Activated CD8-positive, alpha-beta memory T cell treated with anti-CD3 and anti-CD28 coated beads for 36 hours (primary cell): Measurements from ENCODE around the gene RALY. TPM values are rescaled to one million over a fixed set of nuclear protein-coding genes. Genes with fewer than 3 reads are reported as not detected.

ENCODE experiments used
- CTCF ChIA-PET: fragments of 350-600 bp; sonication (Branson Sonifier 250); formaldehyde crosslinking; loops from one replicate; lab custom pipeline; 2021; ENCODE audit warnings: antibody characterized with exemption; lab: Charles Lee
- POLR2A ChIA-PET: fragments of 350-600 bp; sonication (Branson Sonifier 250); formaldehyde crosslinking; loops from one replicate; lab custom pipeline; 2021; ENCODE audit warnings: antibody characterized with exemption; lab: Charles Lee
- total RNA-seq, 2 experiments: library from RNA; stranded (reverse); gene quantifications; one replicate each; pipeline ENCODE4 v1.2.3, GENCODE V29; 2021

RALY gene
- total RNA-seq, 2 experiments from 2014 or later: 145 to 148 TPM

DNA sequence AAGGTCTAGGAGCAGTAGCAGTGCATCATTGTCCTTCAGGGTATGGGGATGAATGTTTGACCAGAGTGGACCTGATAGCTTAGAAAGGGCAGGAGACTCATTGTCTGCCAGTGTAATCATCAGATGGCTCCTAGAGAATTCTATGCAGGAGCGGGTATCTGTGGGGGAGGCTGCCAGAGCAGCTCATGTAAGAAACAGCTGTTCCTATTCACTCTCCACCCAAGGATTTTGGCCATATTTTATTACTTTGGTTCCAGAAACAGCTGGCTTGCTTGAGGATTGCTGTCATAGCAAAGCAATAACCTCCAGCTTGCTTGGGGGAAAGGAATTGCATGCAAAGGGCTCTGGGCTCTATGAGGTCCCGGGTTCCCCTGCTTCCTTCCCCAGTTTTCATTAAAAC is 44.1 kb downstream of the RALY start:
- CTCF ChIA-PET: interaction anchor here (1.7 kb wide), 1 partner anchor 16 kb away, joined by 4 read pairs; no protein-coding TSS in a partner anchor
- POLR2A ChIA-PET: interaction anchor here (0.7 kb wide), 1 partner anchor 74 kb away, joined by 3 read pairs; the partner anchor contains the start of gene EIF2S2

DNA sequence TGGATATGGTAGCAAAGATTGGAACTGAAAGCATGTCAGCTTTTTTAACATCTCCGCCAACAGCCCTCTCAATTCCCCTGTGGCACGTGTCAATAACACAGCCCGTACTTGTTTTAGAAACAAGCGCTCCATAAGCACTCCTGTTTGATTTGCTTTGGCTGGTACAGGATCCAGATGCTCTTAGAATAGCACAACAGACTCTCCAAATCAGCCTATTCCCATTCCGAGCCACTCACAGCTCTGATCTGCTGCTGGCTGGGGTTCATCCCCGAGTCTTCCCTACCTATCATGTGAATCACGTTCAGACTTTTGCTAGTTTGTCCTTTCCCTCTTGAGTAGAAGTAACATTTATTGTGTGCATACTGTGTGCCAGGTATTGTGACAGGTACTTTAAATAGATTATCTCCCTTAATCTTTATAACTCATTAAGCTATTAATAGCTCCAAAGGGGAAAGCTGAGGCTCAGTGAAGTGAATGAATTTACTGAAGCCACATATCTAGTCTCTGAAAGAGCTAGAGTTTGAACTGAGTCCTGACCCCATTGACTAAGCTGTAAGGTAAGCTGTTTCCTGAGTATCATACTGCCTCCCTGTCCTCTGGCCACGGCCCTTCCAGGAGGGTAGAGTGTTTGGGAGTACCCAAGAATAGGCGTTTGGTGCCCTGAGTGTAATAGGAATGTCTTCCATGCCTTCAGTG is 46.7 kb downstream of the RALY start:
- CTCF ChIA-PET: no interaction called here
- POLR2A ChIA-PET: no interaction called here

DNA sequence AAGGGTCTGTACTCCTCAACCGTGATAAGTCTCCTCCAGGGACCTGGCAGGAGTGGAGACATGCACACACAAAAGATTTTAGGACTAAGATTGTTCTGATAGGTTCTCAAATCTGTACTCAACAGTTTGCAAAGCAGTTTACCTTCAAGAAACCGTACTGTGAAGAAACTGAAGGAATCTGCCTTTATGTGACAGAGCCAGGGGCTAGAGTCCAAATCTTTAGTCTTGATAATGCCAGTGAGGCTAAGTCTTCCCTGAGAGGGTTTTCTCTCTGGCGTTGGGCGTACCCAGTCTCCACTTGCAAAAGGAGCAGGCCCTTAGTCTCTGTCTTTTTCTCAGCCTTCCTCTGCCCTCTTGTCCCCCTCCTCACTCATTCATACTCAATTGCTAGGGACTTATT is 47.5 kb downstream of the RALY start:
- CTCF ChIA-PET: no interaction called here
- POLR2A ChIA-PET: no interaction called here

DNA sequence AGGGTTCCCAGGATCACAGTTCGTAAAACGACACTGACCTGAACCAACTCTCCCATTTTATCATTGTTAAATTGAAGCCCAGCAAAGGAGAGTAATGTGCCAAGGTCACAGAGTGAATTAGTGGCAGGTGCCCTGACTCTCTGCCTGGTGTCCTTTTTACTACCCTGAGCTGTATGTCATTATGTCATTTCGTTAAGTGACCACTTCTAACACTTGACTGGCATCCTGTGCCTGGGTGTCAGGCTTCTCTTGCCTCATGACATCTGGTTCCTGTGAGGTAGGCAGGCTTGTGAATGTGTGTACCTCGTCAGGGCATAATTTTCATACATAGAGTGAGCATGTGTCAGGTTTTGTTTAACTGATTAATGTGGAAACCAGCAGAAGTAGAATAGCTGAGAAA is 48.6 kb downstream of the RALY start:
- CTCF ChIA-PET: no interaction called here
- POLR2A ChIA-PET: no interaction called here

DNA sequence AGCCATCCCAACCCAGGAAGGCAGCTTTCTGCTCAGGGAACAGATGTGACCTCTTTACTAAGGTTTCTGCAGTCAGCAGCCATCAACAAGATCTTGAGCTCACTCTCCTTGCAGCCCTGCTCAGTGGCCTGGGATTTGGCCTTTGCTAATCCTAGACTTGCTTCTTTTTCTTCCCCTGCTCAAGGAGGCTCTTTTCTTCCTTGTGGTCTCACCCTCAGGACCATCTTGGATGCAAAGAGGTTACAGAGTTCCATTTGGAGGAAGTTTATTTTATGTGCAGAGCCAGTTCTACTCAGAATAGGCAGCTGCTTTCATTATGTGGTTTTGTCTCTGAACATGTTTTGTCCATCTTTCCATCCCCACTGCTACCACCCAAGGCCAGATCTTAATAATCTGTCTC is 49.3 kb downstream of the RALY start:
- ChIA-PET CTCF (no interaction called here), POLR2A (no interaction called here)

DNA sequence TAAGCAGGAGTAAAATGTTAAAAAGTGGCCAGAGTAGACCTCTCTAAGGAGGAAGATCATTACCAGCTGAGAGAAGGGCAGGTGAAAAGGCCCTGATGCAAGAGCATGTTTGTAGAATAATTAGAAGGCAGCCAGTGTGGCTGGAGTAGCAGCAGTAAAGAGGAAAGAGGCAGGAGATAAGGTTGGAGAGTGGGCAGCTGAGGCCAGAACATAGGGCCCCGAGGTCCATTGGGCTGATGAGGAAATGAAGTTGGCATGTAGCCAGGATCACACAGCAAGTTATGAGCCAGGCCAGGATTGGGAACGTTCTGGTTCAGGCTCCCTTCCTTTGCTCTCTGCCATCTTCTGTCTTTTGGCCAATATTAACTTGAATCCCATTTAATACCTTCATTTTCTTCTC is 51.6 kb downstream of the RALY start:
- ChIA-PET POLR2A (no interaction called here), CTCF (interaction anchor here (1.3 to 1.6 kb wide), 2 partner anchors 10 to 24 kb away, joined by 3 read pairs; no protein-coding TSS in a partner anchor)

DNA sequence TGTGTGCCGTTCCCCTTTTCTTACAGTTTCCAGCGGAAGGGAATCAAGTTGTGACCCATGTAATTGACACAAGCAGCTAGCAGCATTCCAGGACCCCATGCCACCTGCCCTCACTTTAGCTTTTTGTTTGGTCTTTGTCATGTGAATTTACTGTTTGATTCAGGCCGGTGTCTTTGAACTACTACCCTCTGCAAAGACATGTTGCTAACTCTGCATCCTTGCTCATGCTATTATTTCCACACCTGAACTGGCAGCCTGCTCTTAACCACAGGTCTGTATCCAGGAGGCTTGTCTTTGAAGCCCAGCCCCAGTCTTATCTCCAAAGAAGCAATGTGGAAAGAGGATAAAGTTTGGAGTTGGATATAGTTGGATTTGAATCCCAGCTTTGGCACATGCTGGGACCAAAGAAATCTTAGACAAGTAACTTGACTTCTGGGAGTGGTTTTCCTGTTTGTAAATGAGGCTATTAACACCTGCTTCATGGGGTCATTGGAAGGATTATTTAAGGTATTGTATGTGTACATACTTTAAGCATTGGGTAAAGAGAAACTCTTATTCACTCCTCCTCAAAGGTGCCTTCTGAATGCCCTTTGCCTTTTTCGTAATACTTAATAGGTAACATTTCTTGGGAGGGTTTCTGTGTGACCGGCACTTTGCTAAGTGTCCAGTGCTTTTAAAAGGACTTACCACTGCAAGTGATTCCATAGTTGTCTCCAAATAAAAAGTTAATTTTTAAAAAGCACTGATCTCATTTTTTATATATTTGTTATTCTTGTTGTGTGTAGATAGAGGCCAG is 52.4 kb downstream of the RALY start:
- ChIA-PET POLR2A (no interaction called here), CTCF (interaction anchor here (1.3 kb wide), 1 partner anchor 11 kb away, joined by 3 read pairs; no protein-coding TSS in a partner anchor)

DNA sequence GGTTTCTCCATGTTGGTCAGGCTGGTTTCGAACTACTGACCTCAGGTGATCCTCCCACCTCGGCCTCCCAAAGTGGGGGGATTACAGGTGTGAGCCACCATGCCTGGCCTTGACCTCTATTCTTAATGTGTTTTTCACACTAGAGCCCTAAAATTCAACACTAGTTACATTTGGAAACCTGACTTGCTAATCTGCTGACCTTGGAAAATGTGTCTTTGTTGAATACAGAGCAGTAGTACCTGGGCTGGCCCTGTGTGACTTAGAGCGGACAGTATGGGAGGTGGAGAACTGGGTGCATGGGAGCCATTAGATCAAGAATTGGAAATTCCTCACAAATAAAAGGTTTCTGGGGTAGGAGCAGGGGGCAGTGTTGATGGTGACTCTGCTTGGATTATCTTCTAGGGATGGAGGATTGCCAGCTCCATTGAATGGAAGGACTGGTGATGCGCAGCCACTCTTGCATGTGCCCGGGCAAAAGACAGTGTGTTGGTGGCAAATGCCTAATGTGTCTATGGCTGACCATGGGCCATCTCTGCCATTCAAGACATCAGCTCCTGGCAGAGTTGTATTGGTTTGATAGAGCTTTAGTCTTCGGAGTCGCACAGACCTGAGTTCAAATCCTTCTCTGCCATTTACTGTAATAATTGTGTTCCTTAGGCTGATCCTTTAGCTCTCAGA is 53.4 kb downstream of the RALY start:
- CTCF ChIA-PET: no interaction called here
- POLR2A ChIA-PET: no interaction called here

DNA sequence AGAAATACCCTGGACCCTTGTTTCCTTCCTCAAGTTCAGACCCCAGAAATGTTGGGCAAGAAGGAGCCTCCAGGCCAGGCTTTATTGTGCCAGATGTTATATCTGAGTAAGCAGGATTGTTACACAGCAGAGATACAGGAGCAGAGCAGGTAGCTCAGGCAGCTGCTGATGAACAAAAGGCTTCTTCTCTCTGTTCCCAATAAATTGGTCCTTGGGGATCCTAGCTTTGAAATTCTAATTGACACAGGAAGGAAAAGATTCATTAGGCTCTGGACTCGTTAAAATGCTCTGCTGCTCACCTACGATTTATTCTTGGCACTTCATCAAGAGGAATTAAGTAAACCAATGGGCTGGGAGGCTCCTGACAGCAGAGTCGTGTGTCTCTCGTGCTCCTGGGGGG is 54.2 kb downstream of the RALY start:
- POLR2A ChIA-PET: no interaction called here
- CTCF ChIA-PET: no interaction called here

DNA sequence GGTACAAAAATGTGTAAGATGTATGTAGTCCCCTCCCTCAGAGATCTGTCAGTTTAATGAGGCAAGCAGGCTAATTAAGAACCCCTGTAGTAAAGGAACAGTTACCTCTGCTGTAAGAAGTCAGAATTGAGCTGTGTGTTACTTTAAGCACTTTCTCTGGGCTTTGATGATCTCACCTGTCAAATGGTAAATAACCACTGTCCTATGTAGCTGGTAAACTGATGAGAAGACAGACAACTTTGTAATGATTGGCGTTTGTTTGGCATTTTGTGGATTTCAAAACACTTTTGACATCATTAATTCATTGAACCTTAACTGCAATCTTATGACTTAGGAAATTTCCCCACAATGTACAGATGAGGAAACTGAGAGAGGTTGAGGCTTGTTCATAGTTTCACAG is 55.7 kb downstream of the RALY start:
- CTCF ChIA-PET: no interaction called here

DNA sequence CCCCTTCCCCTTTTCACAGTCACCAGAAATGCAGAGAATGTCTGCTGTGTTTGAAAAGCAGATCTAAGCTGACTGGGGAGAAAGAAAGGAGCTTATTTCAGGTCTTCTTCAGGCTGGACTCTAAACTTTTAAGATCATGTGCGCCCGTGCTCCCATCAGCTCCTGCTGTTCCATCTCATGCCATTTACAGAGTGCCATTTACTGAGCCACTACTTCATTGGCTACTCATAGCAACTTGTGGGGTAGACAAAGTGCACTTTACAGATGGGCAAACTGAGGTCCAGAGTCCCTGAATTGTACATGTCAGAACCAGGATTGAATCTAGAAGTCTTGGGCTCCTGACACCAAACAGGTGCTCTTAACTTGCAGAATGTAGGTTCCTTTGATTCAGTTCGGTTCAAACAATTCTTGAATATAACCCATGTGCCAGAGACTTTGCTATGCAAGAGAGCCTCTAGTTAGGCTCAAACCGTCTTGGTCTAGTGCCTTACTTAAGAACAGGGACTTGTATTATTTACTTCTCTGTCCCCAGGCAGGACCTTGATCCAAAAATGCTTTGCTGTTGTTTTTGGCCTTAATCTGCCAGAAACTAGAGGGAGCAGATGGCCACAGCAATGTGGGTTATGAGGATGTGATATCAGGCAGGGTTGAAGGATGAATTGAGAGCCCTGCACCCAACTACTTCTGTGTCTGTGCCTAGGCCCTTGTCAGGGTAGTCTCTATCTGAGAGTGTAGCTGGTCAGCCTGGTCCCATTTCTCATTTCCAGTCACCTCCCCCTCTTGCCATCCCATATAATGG is 56.4 kb downstream of the RALY start:
- CTCF ChIA-PET: no interaction called here
- POLR2A ChIA-PET: no interaction called here

More for the DNA sequence above, 55.7 kb downstream of the RALY start:
- POLR2A ChIA-PET: no interaction called here

DNA sequence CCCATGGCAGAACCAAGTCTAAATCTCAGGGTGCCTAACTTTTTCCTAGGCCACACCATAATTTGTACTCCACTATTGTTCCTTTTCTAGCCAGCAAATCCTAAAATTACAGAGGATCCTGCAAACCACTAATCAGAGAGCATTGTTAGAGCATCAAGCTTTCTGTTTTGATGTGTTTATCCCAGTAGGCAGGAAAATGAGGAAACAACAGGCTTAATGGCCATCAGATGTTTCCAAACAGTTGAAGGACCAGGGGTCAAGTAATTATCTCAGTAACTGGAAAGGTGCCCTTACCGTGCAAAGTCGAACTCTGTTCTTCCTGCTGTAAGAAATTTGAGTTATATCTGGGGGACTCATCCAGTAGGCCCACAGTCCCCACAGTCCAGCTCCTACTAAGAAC is 58.7 kb downstream of the RALY start:
- POLR2A ChIA-PET: no interaction called here
- CTCF ChIA-PET: no interaction called here

DNA sequence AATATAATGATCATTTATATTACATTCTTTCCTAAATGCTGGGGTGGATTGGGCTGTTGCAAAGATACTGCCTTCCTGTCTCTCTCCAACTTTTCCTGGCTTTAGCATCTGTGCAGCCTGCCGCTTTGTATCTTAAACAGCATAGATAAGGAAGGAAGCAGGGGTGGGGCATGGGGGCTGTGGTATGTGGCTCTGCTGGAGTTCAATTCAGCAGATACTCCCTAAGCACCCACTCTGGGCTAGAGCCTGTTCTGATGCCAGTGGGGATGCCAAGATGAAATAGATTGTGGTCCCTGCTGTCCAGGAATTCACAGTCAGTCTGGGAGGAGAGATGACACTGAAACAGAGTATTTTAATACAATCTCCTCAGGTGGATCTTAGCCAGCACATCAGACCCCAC is 61.6 kb downstream of the RALY start:
- POLR2A ChIA-PET: no interaction called here
- CTCF ChIA-PET: no interaction called here

DNA sequence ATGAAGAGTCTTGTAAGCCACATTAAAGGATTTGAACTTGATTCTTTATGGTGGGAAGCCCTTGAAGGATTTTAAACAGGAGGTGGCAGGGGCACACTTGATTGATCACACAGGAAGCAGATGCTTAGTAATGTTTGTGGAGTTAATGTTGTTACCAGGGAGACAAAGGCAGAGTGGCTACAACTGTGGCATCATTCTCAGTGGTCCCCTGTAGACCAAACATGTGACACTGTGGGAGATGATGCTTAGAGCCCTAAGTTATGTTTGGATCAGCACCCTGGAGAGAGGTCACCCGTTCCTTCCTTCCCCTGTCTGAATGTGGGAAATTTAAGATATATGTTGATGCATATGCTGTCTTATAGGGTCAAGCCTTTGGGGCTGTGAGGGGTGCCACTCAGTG is 65.1 kb downstream of the RALY start:
- POLR2A ChIA-PET: no interaction called here
- CTCF ChIA-PET: no interaction called here

DNA sequence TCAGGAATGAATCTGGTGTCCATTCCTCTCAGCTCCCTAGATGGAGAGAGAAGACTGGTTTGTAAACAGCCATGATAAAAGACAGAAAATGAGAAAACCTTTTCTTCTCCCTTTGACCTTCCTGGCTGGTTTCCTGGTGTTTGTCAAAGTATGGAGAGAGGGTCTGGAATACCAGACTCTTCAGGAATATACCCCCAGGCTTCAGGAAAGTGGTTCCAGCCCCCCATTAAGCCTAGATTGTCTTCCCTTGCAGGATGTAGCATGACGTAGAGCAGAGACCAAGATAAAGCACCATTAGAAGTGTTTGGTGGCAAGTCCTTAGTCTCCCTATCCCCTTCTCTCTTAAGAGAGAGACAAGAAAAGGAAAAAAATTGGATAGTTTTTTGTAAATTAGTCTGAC is 67.3 kb downstream of the RALY start:
- ChIA-PET POLR2A (no interaction called here), CTCF (interaction anchor here (0.7 kb wide), 1 partner anchor 47 kb away, joined by 3 read pairs; no protein-coding TSS in a partner anchor)

DNA sequence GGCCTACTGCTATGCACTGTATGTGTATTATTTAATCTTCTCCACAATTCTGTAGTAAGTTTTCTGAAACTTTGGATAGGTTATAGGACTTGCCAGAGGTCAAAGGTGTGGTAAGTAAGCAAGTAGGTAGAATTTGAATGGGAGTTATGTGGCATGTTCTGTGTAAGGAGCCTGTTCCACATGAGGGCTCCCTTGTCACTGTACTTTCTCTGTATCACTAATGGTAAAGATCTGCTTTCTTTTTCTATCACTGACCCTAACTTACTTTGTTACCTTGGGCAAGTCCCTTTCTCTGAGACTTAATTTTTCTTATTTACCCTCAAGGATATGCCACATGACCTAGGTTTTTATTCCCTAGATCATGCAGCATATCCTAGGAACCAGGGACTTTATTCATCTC is 68.0 kb downstream of the RALY start:
- ChIA-PET CTCF (no interaction called here), POLR2A (interaction anchor here (0.6 kb wide), 1 partner anchor 51 kb away, joined by 3 read pairs; no protein-coding TSS in a partner anchor)

DNA sequence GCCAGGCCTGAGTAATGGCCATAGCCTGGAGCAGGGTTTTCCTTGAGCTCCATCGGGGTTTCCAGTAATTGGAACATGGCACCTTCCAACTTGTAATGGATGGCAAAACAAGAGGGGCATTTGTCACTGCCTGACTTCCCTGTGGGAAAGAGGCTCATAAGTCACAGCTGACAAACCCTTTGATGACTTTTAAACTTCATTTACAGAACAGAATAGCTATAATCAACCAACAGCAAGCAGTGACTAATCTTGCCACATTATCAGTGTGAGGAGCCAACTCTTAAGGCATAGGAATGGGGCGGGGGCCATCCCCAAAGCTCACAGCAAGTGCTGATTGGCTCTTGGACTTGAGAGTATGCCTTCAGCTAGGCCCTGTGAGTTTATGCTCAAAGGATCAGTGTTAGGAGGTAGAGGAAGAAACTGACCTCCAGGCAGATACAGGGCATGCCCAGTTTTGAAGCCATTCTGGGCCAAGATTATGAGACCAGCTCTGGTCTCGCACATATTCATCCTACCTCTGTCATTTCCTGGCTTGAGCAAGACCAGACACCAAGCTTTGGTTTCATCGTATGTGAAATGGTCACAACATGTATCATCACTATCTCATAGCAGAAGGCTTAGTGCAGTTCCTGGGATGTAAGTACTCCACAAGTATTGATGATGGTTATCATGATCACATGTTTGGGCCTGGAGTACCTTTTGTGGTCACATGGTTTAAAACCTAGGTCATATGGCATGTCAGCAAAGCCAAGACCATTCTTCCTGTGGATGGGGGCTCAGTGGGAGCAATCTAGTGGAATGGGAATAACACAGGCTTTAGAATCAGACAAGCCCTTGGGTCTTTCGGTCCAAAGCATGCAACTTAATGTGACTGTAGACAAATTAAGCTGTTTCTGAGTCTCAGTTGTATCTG is 69.1 kb downstream of the RALY start:
- ChIA-PET CTCF (interaction anchor here (0.5 to 1.0 kb wide), 2 partner anchors 132 to 310 kb away, joined by 3 read pairs; no protein-coding TSS in a partner anchor), POLR2A (interaction anchor here (0.6 kb wide), 1 partner anchor 50 kb away, joined by 3 read pairs; no protein-coding TSS in a partner anchor)

DNA sequence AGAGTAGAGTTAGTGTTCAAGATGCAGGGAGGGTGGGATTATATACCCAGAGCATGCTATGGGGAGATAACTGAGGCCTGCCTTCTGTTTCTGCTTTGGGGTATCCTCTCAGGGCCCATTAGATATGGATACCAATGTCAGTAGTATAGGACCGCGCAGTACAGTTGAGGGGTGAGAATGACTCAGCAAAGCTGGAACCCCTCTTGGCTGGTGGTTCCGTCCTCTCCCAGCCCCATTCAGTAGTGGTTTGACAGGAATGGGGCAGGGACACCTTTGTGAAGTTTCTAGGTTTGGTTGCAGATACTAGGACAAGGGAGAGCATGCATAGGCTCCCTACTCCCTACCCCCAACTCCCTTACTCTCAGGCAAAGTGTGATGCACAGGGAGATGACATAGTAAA is 70.6 kb downstream of the RALY start:
- ChIA-PET CTCF (no interaction called here), POLR2A (no interaction called here)
